Astrocyte of the spinal cord (primary cell): ENCODE results near the gene UTP20.
"Not testable (repeated sequence)": the region's sequence is repeated elsewhere in the genome, so short reads cannot be mapped to it uniquely, and the experiment has no call there.

ENCODE experiments used
- DNase-seq: peaks from one replicate; pipeline ENCODE4 v3.0.0; 2011; ENCODE audit warnings: low read depth, low spot score
- H3K4me3 ChIP-seq: 2 replicates; pipeline ENCODE4 v1.5.1; 2011; ENCODE audit warnings: low read depth, mild to moderate bottlenecking, low read length, moderate library complexity
- in situ Hi-C: cut with HindIII; loops from 2 replicates; pipeline ENCODE4 v1.10.0; 2017; ENCODE audit warnings: low sequenced_read_pairs
- TF ChIP-seq, protein P1 (sequence below): IDR thresholded peaks from 2 replicates; pipeline ENCODE4 v1.5.1; 2012; ENCODE audit warnings: low read depth, mild to moderate bottlenecking, low read length, inconsistent platforms

Gene UTP20

DNA sequence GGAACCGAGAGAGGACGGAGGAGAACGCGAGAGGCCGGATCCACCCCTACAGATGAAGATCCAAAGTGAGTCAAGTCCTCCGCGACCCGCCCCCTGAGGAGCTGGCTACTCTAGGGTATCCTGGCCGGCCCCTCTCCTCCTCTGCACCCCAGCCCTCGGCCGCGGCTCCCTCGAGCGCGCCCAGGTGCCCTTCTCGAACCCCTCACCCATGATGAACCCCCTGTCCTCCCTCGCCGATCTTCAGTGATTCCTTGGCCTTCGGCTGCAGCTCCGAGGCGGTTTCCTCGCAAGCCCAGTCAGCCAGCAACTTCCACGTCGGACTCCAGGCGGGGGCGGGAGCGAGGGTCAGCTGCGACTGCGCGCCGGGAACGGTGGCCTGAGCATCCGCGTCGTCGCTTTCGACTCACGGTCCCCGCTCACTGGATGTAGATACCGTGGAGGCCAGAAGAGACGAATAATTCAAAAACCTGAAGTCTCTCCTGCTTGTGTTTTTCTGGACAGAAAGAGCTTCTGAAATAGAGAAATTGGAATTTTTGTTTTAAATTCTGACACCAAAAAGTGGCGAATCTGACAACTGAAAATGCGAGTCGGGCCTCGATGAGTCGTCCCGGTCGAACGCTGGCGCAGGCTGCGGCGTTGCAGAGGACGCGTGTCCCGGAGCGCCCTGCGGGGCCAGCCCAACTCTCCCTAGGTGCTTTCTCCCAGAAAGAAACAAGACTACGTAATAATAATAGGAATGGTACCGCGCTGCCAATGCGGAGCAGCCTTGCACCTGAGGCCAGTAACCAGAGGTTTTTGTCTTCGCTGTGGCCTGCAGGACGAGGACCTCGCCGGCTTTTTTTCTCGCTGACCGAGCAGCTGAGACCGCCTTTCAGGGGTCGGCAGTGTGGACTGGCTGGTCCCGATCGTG is 127.8 kb downstream of the UTP20 start, which contains the start of gene ARL1:
Gene ARL1, minus strand, starts transcription at position 337 of the 910 bp plus-strand sequence. Its CDS starts 127 bp downstream, at position 210.
- TF ChIP-seq, protein P1, sequence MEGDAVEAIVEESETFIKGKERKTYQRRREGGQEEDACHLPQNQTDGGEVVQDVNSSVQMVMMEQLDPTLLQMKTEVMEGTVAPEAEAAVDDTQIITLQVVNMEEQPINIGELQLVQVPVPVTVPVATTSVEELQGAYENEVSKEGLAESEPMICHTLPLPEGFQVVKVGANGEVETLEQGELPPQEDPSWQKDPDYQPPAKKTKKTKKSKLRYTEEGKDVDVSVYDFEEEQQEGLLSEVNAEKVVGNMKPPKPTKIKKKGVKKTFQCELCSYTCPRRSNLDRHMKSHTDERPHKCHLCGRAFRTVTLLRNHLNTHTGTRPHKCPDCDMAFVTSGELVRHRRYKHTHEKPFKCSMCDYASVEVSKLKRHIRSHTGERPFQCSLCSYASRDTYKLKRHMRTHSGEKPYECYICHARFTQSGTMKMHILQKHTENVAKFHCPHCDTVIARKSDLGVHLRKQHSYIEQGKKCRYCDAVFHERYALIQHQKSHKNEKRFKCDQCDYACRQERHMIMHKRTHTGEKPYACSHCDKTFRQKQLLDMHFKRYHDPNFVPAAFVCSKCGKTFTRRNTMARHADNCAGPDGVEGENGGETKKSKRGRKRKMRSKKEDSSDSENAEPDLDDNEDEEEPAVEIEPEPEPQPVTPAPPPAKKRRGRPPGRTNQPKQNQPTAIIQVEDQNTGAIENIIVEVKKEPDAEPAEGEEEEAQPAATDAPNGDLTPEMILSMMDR = no peak
- DNase-seq = peak; percentile 94
- peak within 1 kb of the TSS; percentile 93 for H3K4me3 ChIP-seq
- in situ Hi-C loops = no loop called here

GRCh38 chr12:101410169-101410568 is 130.3 kb downstream of the UTP20 start:
- in situ Hi-C loops, H3K4me3 ChIP-seq, DNase-seq: not testable (repeated sequence)

GRCh38 chr12:101414533-101415119 is 134.7 kb downstream of the UTP20 start:
- DNase-seq = peak; percentile 72
- in situ Hi-C loops = no loop called here
- TF ChIP-seq, protein P1 = peak; percentile 46
- no peak overlapping the region for H3K4me3 ChIP-seq

GRCh38 chr12:101415228-101415627 is 135.3 kb downstream of the UTP20 start:
- TF ChIP-seq, protein P1 = no peak
- in situ Hi-C loops = no loop called here
- DNase-seq = no peak
- no peak overlapping the region for H3K4me3 ChIP-seq

DNA sequence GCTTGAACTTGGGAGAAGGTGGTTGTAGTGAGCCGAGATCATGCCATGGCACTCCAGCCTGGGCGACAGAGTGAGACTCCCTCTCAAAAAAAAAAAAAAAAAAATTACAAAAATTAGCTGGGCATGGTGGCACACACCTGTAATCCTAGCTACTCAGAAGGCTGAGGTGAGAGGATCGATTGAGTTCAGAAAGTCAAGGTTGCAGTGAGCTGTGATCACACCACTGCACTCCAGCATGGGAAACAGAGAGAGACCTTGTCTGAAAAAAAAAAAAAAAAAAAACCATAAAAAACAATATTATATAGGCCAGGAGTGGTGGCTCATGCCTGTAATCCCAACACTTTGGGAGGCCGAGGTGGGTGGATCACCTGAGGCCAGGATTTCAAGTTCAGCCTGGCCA is 142.2 kb downstream of the UTP20 start:
- in situ Hi-C loops, H3K4me3 ChIP-seq: not testable (repeated sequence)

DNA sequence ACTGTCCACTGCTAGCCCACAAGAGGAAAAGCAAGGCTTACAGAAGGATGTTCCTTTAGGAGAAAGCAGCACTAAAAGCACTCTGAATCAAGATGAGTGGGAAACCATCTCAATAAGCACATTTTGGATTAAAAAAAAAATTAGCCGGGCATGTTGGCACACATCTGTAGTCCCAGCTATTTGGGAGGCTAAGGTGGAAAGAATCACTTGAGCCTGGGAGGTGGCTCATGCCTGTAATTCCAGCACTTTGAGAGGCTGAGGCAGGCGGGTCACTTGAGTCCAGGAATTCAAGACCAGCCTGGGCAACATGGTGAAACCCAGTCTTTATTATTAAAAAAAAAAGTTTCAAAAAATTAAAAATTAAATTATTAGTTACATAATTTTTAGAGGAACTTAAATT is 144.7 kb downstream of the UTP20 start:
- no peak for DNase-seq
- H3K4me3 ChIP-seq = no peak overlapping the region
- TF ChIP-seq, protein P1 = no peak
- in situ Hi-C loops = no loop called here

More for the DNA sequence above, 142.2 kb downstream of the UTP20 start:
- DNase-seq = not testable (repeated sequence)

GRCh38 chr12:101430456-101430855 is 150.6 kb downstream of the UTP20 start:
- TF ChIP-seq, protein P1 = no peak
- H3K4me3 ChIP-seq = no peak overlapping the region
- in situ Hi-C loops = no loop called here
- DNase-seq = no peak
